ENCODE results near the gene TERT.

TERT gene

GRCh38 chr5:1274471-1274870, 20.4 kb downstream of the TERT start:
- in situ Hi-C loops (cut with MboI; ENCODE audit: low sequenced_read_pairs, unreplicated experiment) = no loop called here
- TF ChIP-seq, protein P1, sequence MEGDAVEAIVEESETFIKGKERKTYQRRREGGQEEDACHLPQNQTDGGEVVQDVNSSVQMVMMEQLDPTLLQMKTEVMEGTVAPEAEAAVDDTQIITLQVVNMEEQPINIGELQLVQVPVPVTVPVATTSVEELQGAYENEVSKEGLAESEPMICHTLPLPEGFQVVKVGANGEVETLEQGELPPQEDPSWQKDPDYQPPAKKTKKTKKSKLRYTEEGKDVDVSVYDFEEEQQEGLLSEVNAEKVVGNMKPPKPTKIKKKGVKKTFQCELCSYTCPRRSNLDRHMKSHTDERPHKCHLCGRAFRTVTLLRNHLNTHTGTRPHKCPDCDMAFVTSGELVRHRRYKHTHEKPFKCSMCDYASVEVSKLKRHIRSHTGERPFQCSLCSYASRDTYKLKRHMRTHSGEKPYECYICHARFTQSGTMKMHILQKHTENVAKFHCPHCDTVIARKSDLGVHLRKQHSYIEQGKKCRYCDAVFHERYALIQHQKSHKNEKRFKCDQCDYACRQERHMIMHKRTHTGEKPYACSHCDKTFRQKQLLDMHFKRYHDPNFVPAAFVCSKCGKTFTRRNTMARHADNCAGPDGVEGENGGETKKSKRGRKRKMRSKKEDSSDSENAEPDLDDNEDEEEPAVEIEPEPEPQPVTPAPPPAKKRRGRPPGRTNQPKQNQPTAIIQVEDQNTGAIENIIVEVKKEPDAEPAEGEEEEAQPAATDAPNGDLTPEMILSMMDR (IDR thresholded peaks at IDR 0.05; ENCODE audit: borderline replicate concordance, control extremely low read depth, extremely low read depth, insufficient read depth, missing control alignments) = no peak
- no peak for DNase-seq (ENCODE audit: low spot score)

DNA sequence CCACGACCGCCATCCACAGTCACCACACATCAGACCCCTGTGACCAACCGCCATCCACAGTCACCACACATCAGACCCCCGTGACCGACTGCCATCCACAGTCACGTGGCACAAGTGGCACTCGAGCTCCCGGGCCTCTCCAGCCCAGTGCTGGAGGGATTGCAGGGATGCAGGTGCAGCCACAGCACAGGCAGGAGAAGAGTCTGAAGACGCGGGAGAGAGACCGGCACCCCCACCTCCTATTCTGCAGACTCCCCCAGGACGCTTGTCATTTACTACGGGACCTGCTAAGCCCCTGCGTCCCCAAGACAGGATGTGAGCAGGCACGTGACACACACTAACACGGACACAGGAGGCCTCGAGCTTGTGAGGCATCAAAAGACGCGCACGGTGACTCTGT, 21.1 kb downstream of the TERT start:
- TF ChIP-seq, protein P1 (IDR thresholded peaks at IDR 0.05; ENCODE audit: borderline replicate concordance, control extremely low read depth, extremely low read depth, insufficient read depth, missing control alignments) = no peak
- in situ Hi-C loops (cut with MboI; ENCODE audit: low sequenced_read_pairs, unreplicated experiment) = no loop called here
- DNase-seq (ENCODE audit: low spot score) = no peak

DNA sequence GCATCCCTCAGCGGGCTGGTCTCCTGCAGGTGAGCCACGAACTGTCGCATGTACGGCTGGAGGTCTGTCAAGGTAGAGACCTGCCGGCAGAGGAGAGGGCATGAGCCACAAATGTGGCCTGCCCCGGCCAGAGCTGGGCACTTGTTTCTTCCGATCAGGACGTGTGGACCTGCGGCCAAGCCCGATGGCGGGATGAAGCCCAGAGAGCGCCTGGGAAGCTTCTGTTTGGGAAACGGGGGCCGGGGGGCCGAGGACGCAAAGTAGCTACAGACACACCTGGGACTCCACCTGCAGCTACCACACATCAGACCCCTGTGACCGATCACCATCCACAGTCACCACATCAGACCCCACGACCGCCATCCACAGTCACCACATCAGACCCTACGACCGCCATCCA, 22.7 kb downstream of the TERT start:
- TF ChIP-seq, protein P1 (IDR thresholded peaks at IDR 0.05; ENCODE audit: borderline replicate concordance, control extremely low read depth, extremely low read depth, insufficient read depth, missing control alignments) = no peak
- in situ Hi-C loops (cut with MboI; ENCODE audit: low sequenced_read_pairs, unreplicated experiment) = no loop called here
- no peak for DNase-seq (ENCODE audit: low spot score)

- DNase-seq (ENCODE audit: low spot score) = no peak
- TF ChIP-seq, protein P1 (IDR thresholded peaks at IDR 0.05; ENCODE audit: borderline replicate concordance, control extremely low read depth, extremely low read depth, insufficient read depth, missing control alignments) = no peak
- in situ Hi-C loops (cut with MboI; ENCODE audit: low sequenced_read_pairs, unreplicated experiment) = no loop called here
Observed at GRCh38 chr5:1270933-1271914, 23.6 kb downstream of the TERT start.

DNA sequence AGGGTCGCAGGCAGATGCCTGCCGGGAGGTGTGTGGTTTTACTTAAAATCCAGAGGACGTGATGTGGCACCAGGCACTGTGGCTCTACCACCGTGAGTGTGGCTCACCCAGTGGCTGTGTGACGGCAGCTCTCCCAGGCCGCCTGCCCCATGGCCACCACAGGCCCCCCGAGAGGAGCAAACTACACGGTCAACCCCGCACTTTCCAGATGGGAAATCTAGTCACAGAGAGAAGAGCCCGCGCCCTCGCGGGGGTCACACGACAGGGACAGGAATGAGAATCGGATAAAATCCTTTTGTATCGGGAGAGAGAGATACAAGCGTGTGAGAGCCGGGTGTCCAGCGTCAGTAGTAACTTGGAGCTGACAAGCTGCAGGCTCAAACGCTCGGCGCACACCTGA, 24.4 kb downstream of the TERT start:
- TF ChIP-seq, protein P1 (IDR thresholded peaks at IDR 0.05; ENCODE audit: borderline replicate concordance, control extremely low read depth, extremely low read depth, insufficient read depth, missing control alignments) = no peak
- in situ Hi-C loops (cut with MboI; ENCODE audit: low sequenced_read_pairs, unreplicated experiment) = no loop called here
- DNase-seq (ENCODE audit: low spot score) = no peak

- TF ChIP-seq, protein P1 (IDR thresholded peaks at IDR 0.05; ENCODE audit: borderline replicate concordance, control extremely low read depth, extremely low read depth, insufficient read depth, missing control alignments) = no peak
- no peak for DNase-seq (ENCODE audit: low spot score)
- in situ Hi-C loops (cut with MboI; ENCODE audit: low sequenced_read_pairs, unreplicated experiment) = no loop called here
Observed at GRCh38 chr5:1268666-1269065, 26.2 kb downstream of the TERT start.

Data from GM13976 (cell line).